K562 (cell line): ENCODE results near the gene WNK1. TPM values are rescaled to one million over a fixed set of nuclear protein-coding genes. Genes with fewer than 3 reads are reported as not detected.

Source experiments
- ATAC-seq: fragments of 200-7000 bp; cut with Tn5 transposase; 3 replicates; pipeline ENCODE4 v1.9.1; 2020; ENCODE audit warnings: moderate library complexity
- BruUV-seq: library from RNA; stranded (reverse); fragments of 400-500 nt; replicated peaks from 2 replicates; lab custom pipeline; 2021; lab: Mats Ljungman, UMichigan
- CTCF ChIA-PET: fragments of 300-600 bp; formaldehyde crosslinking; extraction: SDS; loops from one replicate; lab custom pipeline; 2021; ENCODE audit warnings: low intra/inter-chr PET ratio; lab: Yijun Ruan, JAX
- POLR2A ChIA-PET: fragments of 300-600, 350-650 bp; sonication (Branson Sonifier 250); formaldehyde crosslinking; extraction: SDS; loops from one replicate; lab custom pipeline; 2021; ENCODE audit warnings: antibody characterized with exemption, inconsistent platforms; lab: Yijun Ruan, JAX
- DNase-seq, 4 experiments: peaks; one replicate each; pipeline versions ENCODE4 v3.0.0 to v3.0.0-alpha.2; 2011 to 2018; ENCODE audit warnings: low spot score in 3 of 4, mixed read lengths in 3 of 4; ENCODE audit errors: extremely low read depth in 1 of 4
- FAIRE-seq: peaks from 2 replicates; lab custom pipeline; 2011; peaks lifted over from hg19 to GRCh38; lab: Jason Lieb, UNC
- H2AFZ ChIP-seq: 2 replicates; pipeline ENCODE4 v1.6.0; 2011; ENCODE audit warnings: low read depth, low read length, control low read depth, inconsistent platforms
- H3K27ac ChIP-seq: fragments of 200-600 bp; 3 replicates; pipeline ENCODE4 v1.8.0; 2011; ENCODE audit warnings: low read depth, mild to moderate bottlenecking, control low read depth, inconsistent platforms, low read length, moderate library complexity, mixed read lengths; ENCODE audit errors: extremely low read depth
- H3K27me3 ChIP-seq, 2 experiments: fragments of 300-600 bp in 1 of 2; 2 replicates in 1 of 2; 3 replicates in 1 of 2; pipeline versions ENCODE4 v1.6.0 to v1.8.0; 2011; ENCODE audit warnings: inconsistent platforms in 2 of 2, low read length in 2 of 2, mild to moderate bottlenecking in 1 of 2, mixed read lengths in 1 of 2, moderate library complexity in 1 of 2; ENCODE audit not compliant: control insufficient read depth in 2 of 2, insufficient read depth in 2 of 2
- H3K36me3 ChIP-seq: fragments of 300-600 bp; 3 replicates; pipeline ENCODE4 v1.8.0; 2011; ENCODE audit warnings: mild to moderate bottlenecking, low read length, inconsistent platforms; ENCODE audit not compliant: control insufficient read depth, insufficient read depth
- H3K4me1 ChIP-seq, 2 experiments: fragments of 200-600 bp in 1 of 2; replicated peaks in 1 of 2; 2 replicates in 1 of 2; 3 replicates in 1 of 2; pipeline versions ENCODE4 v1.5.1 to v1.8.0; 2011; ENCODE audit warnings: inconsistent platforms in 2 of 2, low read length in 2 of 2, mild to moderate bottlenecking in 1 of 2, mixed read lengths in 1 of 2, moderate library complexity in 1 of 2; ENCODE audit not compliant: control insufficient read depth in 2 of 2, insufficient read depth in 2 of 2
- H3K4me2 ChIP-seq: 2 replicates; pipeline ENCODE4 v1.6.1; 2011; ENCODE audit warnings: low read length, control low read depth, inconsistent platforms, mixed read lengths; ENCODE audit not compliant: insufficient read depth
- H3K4me3 ChIP-seq: fragments of 200-600 bp; sonication (generic), shearing (Covaris generic); 2 replicates; pipeline ENCODE4 v1.5.1; 2016; ENCODE audit warnings: control low read depth, inconsistent platforms
- H3K79me2 ChIP-seq: fragments of 200-600 bp; 3 replicates; pipeline ENCODE4 v1.8.0; 2011; ENCODE audit warnings: low read length, inconsistent platforms; ENCODE audit not compliant: control insufficient read depth, insufficient read depth
- H3K9ac ChIP-seq, 2 experiments: 2 replicates each; pipeline versions ENCODE4 v1.6.0 to v1.6.1; 2011; ENCODE audit warnings: low read depth in 2 of 2, low read length in 2 of 2, control low read depth in 1 of 2, inconsistent platforms in 1 of 2, mild to moderate bottlenecking in 1 of 2, mixed read lengths in 1 of 2; ENCODE audit not compliant: insufficient read depth in 1 of 2
- H3K9me1 ChIP-seq: one replicate; pipeline ENCODE4 v1.6.0; 2011; ENCODE audit warnings: inconsistent platforms, mild to moderate bottlenecking, low read length, moderate library complexity; ENCODE audit not compliant: control insufficient read depth, insufficient read depth
- H3K9me3 ChIP-seq: replicated peaks from 2 replicates; pipeline ENCODE4 v1.5.1; 2011; ENCODE audit warnings: low read depth, low read length, inconsistent platforms; ENCODE audit not compliant: control insufficient read depth, insufficient read depth
- H4K20me1 ChIP-seq: replicated peaks from 2 replicates; pipeline ENCODE4 v1.6.1; 2011; ENCODE audit warnings: low read length, inconsistent platforms, mixed read lengths; ENCODE audit not compliant: control insufficient read depth, insufficient read depth
- CEBPB ChIP-seq: fragments of 450-650 bp; IDR thresholded peaks from 2 replicates; pipeline ENCODE4 v1.6.1; 2016; ENCODE audit warnings: missing genetic modification characterization, missing compliant biosample characterization
- HDAC8 ChIP-seq: fragments of 450-650 bp; IDR thresholded peaks from 2 replicates; pipeline ENCODE4 v1.6.1; 2016; ENCODE audit warnings: mild to moderate bottlenecking, missing genetic modification characterization, moderate library complexity, missing compliant biosample characterization
- KLF16 ChIP-seq: IDR thresholded peaks from 2 replicates; pipeline ENCODE4 v1.6.1; 2016; ENCODE audit warnings: antibody characterized with exemption
- MAZ ChIP-seq, 2 experiments: fragments of 450-650 bp in 1 of 2; sonication (generic) in 1 of 2; formaldehyde crosslinking; IDR thresholded peaks in 1 of 2; conservative IDR thresholded peaks in 1 of 2; 2 replicates each; pipeline versions ENCODE4 v1.4.0 to v1.5.0; 2020; ENCODE audit warnings: mild to moderate bottlenecking in 1 of 2, missing genetic modification reagents in 1 of 2
- PTBP1 ChIP-seq: fragments of 200-400 bp; formaldehyde crosslinking; IDR thresholded peaks from 2 replicates; pipeline ENCODE4 v1.6.1; 2017; ENCODE audit warnings: low read depth, low read length
- RHOXF2B ChIP-seq: fragments of 250-450 bp; sonication (Bioruptor Pico); conservative IDR thresholded peaks from 2 replicates; pipeline ENCODE4 v1.5.1; 2021
- SP2 ChIP-seq: IDR thresholded peaks from 2 replicates; pipeline ENCODE4 v1.6.1; 2011; ENCODE audit warnings: mild to moderate bottlenecking, low read depth, low read length, moderate library complexity; ENCODE audit not compliant: poor library complexity, severe bottlenecking; ENCODE audit errors: extremely low read depth
- SREBF2 ChIP-seq: sonication (generic); formaldehyde crosslinking; IDR thresholded peaks from 2 replicates; pipeline ENCODE4 v1.4.0; 2020; ENCODE audit warnings: mild to moderate bottlenecking, missing genetic modification reagents
- WHSC1 ChIP-seq: IDR thresholded peaks from one replicate; pipeline ENCODE4 v1.6.1; 2012; ENCODE audit warnings: low read length, control low read depth, inconsistent platforms
- in situ Hi-C: fragments of 300-500 bp; cut with MboI; formaldehyde crosslinking; loops from 4 replicates; pipeline ENCODE4 v1.15.0; 2018; ENCODE audit warnings: inconsistent platforms, mixed read lengths
- intact Hi-C: fragments of 100-400 bp; cut with micrococcal nuclease; formaldehyde crosslinking; loops from 2 replicates; pipeline ENCODE4 v1.14.2; 2022
- polyA plus RNA-seq, 8 experiments: library from polyadenylated mRNA; depleted of rRNA in 4 of 8; stranded (reverse) in 5 of 8; unstranded in 3 of 8; fragments of >200 nt; fragmentation: Nextera tagmentation in 2 of 8; fragmentation: Illumina TruSeq in 1 of 8; extraction: Ambion mirVana in 2 of 8; extraction: Trizol in 1 of 8; gene quantifications; 2 replicates each; pipeline versions ENCODE4 v1.2.1 to v1.2.3, GENCODE V29; 2011 to 2014; ENCODE audit warnings: inconsistent platforms in 1 of 8, missing spikeins in 1 of 8
- total RNA-seq, 7 experiments: library from RNA; depleted of rRNA in 6 of 7; stranded (reverse); fragments of >200 nt in 6 of 7; fragmentation: Illumina TruSeq in 2 of 7; extraction: Trizol in 2 of 7; gene quantifications; 2 replicates each; pipeline versions ENCODE4 v1.2.1 to v1.2.3, GENCODE V29; 2011 to 2021; ENCODE audit warnings: low replicate concordance in 1 of 7
- TF ChIP-seq, protein P1 (sequence below): fragments of 450-650 bp; IDR thresholded peaks from 2 replicates; pipeline ENCODE4 v1.6.1; 2016

Gene WNK1
- total and polyA plus RNA-seq, 9 of the 15 experiments (the other 6 are each of a cell fraction or from before 2014, with no cell fraction given): 4.3 to 73.9 (median 31.0) TPM

DNA sequence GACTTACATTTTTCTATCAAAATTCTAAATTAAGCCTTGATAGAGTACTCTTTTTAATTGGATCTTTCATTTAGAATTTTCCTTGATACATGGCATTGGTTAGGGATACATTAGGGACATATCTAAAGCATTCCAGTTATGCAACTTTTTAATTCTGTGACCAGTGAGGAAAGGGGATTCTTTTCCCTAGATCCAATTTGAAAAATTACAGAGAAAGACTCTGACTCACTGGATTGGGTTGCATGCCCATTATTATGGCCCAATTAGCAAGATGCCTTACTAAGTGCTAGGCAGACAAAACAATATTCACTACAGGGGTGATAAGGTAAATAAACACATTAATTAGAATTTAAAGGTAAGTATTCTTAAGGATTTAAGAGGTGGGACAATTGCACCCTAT is 202.4 kb downstream of the WNK1 start:
- Histone ChIP-seq H3K27me3 (no peaks in the 10 kb centered on the region), H3K9me1 (no peaks in the 10 kb centered on the region), H2AFZ (no peak overlapping the region), H4K20me1 (no peaks in the 10 kb centered on the region), H3K4me1 (peaks cover 2 to 5% of the 10 kb centered on the region in 2 experiments; a peak in 4 of 5 replicates), H3K9me3 (no peaks in the 10 kb centered on the region), H3K27ac (no peak overlapping the region), H3K79me2 (no peaks in the 10 kb centered on the region), H3K4me3 (no peak overlapping the region), H3K36me3 (no peaks in the 10 kb centered on the region), H3K4me2 (no peak overlapping the region), H3K9ac (no peak overlapping the region)
- intact Hi-C loops (no loop called here), in situ Hi-C loops (no loop called here)
- TF ChIP-seq SP2 (no peak), WHSC1 (no peak), PTBP1 (no peak), HDAC8 (tag) (no peak), RHOXF2B (no peak), SREBF2 (no peak), KLF16 (no peak), CEBPB (tag) (no peak), MAZ (CRISPR knock-in tag; conservative IDR thresholded peaks at IDR 0.05 in 1 of 2, IDR thresholded peaks at IDR 0.05 in 1 of 2) (no peak)
- TF ChIP-seq, protein P1, sequence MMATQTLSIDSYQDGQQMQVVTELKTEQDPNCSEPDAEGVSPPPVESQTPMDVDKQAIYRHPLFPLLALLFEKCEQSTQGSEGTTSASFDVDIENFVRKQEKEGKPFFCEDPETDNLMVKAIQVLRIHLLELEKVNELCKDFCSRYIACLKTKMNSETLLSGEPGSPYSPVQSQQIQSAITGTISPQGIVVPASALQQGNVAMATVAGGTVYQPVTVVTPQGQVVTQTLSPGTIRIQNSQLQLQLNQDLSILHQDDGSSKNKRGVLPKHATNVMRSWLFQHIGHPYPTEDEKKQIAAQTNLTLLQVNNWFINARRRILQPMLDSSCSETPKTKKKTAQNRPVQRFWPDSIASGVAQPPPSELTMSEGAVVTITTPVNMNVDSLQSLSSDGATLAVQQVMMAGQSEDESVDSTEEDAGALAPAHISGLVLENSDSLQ: no peak
- ATAC-seq: no peak
- DNase-seq: no peak
- ChIA-PET POLR2A (no interaction called here), CTCF (no interaction called here)
- no TSS peak for BruUV-seq
- FAIRE-seq: no peak
